OCI-LY1 (cell line): Measurements from ENCODE around the gene LOXL4.

ENCODE experiments used
- CTCF ChIP-seq: fragments of 200-600 bp; sonication (generic), shearing (Covaris generic); IDR thresholded peaks from 2 replicates; pipeline ENCODE4 v1.5.1; 2017; ENCODE audit warnings: mild to moderate bottlenecking, antibody characterized with exemption, low read length, moderate library complexity, mixed read lengths
- EZH2 ChIP-seq: fragments of 200-600 bp; sonication (generic), shearing (Covaris generic); IDR thresholded peaks from 2 replicates; pipeline ENCODE4 v1.8.0; 2017; ENCODE audit warnings: borderline replicate concordance, mixed run types, mild to moderate bottlenecking, antibody characterized with exemption, low read length, moderate library complexity, mixed read lengths

GRCh38 chr10:98268694-98269431 lies 869 bp upstream of the LOXL4 start:
- no peak for TF ChIP-seq CTCF
- TF ChIP-seq EZH2, result no peak
